ENCODE measurements around the gene LIG3. TPM values are rescaled to one million over a fixed set of nuclear protein-coding genes. Genes with fewer than 3 reads are reported as not detected.

The LIG3 gene
- total and polyA plus RNA-seq, 9 donors: 10.9 to 63.2 (median 44.2) TPM

GRCh38 chr17:34974179-34974578 lies 6.1 kb upstream of the LIG3 start:
- intact Hi-C loops (cut with DNase I): no loop called here
- no peak overlapping the region for H3K27ac ChIP-seq
- no peaks in the 10 kb centered on the region for H3K4me1 ChIP-seq (ENCODE audit: insufficient read depth)
- no peak for DNase-seq
- no peaks in the 10 kb centered on the region for H3K9me3 ChIP-seq
- H3K36me3 ChIP-seq: no peaks in the 10 kb centered on the region
- H3K27me3 ChIP-seq: no peaks in the 10 kb centered on the region
- no peak for TF ChIP-seq POLR2A (IDR thresholded peaks at IDR 0.05)
- TF ChIP-seq EP300 (IDR thresholded peaks at IDR 0.05): no peak
- TF ChIP-seq CTCF (IDR thresholded peaks at IDR 0.05): no peak
- H3K4me3 ChIP-seq: no peak overlapping the region
- 32 to 62% (median 59%) methylated on average over 2 of the region's 2 CpGs for WGBS, 3 donors

- intact Hi-C loops (cut with DNase I): no loop called here
- no peaks in the 10 kb centered on the region for H3K36me3 ChIP-seq
- no peak for DNase-seq
These were observed 5.2 kb upstream of the LIG3 start for GRCh38 chr17:34974794-34975785.

GRCh38 chr17:34979153-34979552 lies 1.2 kb upstream of the LIG3 start:
- Histone ChIP-seq H3K36me3 (no peaks in the 10 kb centered on the region), H3K4me3 (no peak overlapping the region), H3K4me1 (ENCODE audit: insufficient read depth) (peaks cover 8% of the 10 kb centered on the region), H3K9me3 (no peaks in the 10 kb centered on the region), H3K27ac (no peak overlapping the region), H3K27me3 (no peaks in the 10 kb centered on the region)
- intact Hi-C loops (cut with DNase I): no loop called here
- 92 to 95% (median 94%) methylated on average over 7 of the region's 7 CpGs for WGBS, 3 donors
- no peak for TF ChIP-seq CTCF (IDR thresholded peaks at IDR 0.05)
- no peak for TF ChIP-seq POLR2A (IDR thresholded peaks at IDR 0.05)
- no peak for TF ChIP-seq EP300 (IDR thresholded peaks at IDR 0.05)
- DNase-seq: no peak

More at GRCh38 chr17:34974794-34975785, 5.2 kb upstream of the LIG3 start:
- H3K27me3 ChIP-seq: no peaks in the 10 kb centered on the region
- TF ChIP-seq EP300 (IDR thresholded peaks at IDR 0.05) (no peak), CTCF (IDR thresholded peaks at IDR 0.05) (no peak), POLR2A (IDR thresholded peaks at IDR 0.05) (no peak)
- no peaks in the 10 kb centered on the region for H3K9me3 ChIP-seq
- H3K4me1 ChIP-seq (ENCODE audit: insufficient read depth): peaks cover 2% of the 10 kb centered on the region
- H3K4me3 ChIP-seq: no peak overlapping the region
- WGBS, 3 donors: 85 to 87% (median 86%) methylated on average over 3 of the region's 3 CpGs
- H3K27ac ChIP-seq: no peak overlapping the region

GRCh38 chr17:34979650-34980352 lies 511 bp upstream of the LIG3 start:
- Histone ChIP-seq H3K27ac (peak overlapping the region; percentile 99 to 100), H3K4me3 (peak overlapping the region; percentile 84), H3K27me3 (no peaks in the 10 kb centered on the region), H3K4me1 (ENCODE audit: insufficient read depth) (peaks cover 8% of the 10 kb centered on the region), H3K36me3 (no peaks in the 10 kb centered on the region), H3K9me3 (no peaks in the 10 kb centered on the region)
- intact Hi-C loops (cut with DNase I): loop anchor here in 1 of 4 donors (10.0 kb wide), 1 partner anchor 105 kb away; no protein-coding TSS in a partner anchor
- WGBS, 3 donors: 16 to 18% (median 17%) methylated on average over 15 of the region's 15 CpGs
- TF ChIP-seq EP300 (IDR thresholded peaks at IDR 0.05): no peak
- no peak for TF ChIP-seq CTCF (IDR thresholded peaks at IDR 0.05)
- no peak for TF ChIP-seq POLR2A (IDR thresholded peaks at IDR 0.05)
- no peak for DNase-seq
